ENCODE measurements around the gene PHF12.
"Not testable (repeated sequence)": the region's sequence is repeated elsewhere in the genome, so short reads cannot be mapped to it uniquely, and the experiment has no call there.

PHF12 gene

DNA sequence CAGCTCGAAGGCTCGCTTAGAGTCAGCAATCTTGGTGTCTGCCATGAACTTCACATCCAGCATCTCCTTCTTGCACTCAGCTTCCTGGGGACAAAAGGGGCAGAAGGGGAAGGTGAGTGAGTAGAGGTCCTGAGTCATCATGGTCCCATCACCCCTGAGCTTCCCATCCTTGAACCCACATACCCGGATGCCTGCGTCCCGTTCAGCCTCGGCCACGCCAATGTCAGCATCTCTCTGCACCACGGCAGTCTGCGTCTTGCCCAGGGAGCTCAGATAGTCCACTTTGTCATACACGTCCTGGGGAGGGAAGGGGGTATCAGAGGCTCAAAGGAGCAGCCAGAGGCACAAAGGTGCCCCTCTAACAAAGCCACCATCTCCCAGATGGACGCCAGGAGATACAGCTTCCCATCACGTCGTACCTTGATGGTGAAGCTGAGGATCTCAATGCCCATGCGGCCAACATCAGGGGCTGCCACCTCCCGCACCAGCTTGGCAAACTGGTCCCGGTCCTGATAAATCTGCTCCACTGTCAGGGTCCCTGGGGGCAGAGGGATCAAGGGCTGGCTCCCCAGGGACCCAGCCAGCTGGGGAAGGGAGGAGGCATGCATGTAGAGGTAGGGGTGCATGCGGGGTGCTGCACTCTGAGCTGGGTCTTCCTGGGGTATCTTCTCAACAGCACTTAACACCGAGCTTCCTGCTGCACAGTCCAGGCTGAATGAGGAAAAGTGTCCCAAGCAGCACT lies 69.0 kb downstream of the PHF12 start:
- DNase-seq (ENCODE audit: low spot score): no peak

DNA sequence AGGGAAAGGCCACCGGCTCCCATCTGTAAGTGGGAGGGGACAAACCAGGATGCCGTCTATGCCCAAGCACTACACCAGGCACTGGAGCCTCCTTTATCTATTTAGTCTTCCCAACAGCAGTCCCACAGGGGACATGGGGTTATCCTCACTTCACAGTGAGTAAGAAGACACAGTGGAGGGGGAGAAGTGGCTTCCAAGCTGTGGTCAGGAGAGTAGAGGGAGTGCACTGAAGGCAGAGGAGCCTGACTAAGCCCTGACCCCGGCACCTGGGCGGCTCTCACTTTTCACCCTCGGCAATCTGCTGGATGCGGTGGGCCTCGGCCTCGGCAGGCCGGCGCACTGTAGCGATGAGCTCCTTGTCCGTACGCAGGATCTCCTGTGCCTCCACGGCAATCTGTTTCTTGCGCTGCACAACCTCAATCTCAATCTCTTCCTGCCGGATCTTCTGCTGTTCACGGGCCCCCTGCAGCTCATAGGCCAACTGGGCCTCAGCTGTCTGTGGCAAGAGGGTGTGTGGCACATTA lies 69.7 kb downstream of the PHF12 start:
- DNase-seq (ENCODE audit: low spot score): no peak

DNA sequence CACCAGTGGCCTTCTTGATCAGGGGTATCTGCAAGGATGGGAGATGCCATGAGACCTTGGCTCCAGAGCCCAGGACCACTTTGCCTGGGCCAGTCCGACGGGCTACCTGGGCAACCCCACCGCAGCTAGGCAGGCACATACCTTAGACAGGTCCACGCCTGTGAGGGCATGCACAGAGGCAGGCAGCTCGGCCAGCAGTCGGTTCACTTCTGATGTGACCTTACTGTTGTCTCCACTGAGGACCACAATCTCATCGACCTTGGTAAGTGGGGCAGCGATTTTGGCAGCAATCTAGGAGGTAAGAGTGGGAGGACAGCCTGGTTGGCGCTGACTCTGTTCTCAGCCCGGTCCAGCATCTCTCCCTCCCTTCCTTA lies 70.8 kb downstream of the PHF12 start:
- no peak for DNase-seq (ENCODE audit: low spot score)

DNA sequence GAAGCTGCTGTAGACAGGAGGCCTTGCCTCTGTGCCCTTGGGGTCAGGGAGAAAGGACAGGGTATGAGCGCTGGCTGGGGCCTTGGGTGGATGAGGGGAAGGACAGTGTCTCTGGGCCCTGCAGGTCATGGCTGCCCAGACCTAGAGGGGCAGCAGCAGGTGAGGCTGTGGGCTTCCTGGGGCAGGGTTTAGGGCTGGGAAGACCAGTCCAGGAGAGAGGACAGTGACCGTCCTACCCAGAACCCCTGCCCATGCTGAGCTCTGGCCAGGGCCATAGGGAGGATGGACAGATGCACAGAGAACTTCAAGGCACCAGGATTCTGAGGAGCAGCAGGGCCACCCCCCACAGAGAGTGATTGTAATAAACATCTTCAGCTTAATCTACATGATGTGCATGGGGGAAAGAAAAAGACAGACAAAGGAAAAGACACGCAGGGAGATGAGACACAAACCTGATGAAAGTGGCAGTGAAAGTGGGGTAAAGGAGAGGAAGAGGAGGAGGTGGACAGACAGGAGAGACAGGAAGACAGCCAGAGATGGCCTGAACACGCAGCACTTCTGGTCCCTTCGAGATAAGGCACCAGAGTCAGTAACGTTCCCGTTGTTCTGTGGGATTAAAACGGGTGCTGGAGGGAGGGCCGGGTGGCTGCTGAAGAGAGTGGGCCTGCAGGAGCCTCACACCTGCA lies 71.3 kb downstream of the PHF12 start:
- DNase-seq (ENCODE audit: low spot score): no peak

DNA sequence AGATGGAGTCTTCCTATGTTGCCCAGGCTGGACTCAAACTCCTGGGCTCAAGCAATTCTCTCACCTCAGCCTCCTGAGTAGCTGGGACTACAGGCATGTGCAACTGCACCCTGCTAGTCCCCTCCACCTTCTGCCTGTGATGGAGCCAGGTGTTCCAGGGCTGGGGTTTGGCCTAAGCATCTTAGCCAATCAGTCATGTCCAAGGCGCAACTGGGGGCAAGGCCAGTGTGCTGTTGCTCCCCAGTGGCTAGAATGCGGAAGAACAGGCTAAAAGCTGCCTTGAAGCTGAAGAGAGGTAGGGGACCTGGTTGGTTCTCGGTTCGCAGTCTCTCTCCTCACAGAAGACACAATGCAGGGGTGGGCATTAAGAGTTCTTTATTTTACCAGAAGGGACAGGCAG lies 72.3 kb downstream of the PHF12 start:
- no peak for DNase-seq (ENCODE audit: low spot score)

DNA sequence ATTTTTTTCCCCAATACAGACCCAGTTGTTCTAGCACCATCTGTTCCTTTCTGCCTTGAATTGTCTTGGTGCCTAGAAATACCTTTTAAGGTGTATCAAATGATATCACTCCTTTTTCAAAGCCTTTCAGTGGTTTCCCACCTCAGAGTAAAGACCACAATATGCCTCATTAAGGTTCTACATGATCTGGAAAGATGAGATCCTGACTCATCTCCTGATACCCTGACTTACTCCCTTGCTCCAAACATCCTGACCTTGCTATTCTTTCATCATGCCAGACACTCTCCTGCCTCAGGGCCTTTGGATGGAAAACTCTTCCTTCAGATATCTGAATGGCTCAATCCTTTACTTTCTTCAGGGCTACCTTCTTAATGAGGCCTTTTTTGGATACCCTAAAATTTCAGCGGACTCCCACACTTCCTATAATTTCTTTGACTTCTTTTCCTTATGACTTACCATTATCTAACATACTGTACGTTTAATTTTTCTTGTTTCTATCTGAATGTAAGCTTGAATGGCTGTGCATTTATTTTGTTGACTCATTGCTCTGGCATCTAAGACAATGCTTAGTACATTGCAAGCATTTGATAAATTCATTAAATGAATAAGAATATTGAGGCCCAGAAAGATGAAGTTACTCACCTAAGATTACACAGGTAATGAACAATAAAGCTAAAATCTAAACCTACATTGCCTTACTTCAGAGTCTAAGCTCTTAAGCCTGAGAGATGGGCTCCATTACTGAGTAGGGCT lies 73.0 kb downstream of the PHF12 start:
- no peak for DNase-seq (ENCODE audit: low spot score)

DNA sequence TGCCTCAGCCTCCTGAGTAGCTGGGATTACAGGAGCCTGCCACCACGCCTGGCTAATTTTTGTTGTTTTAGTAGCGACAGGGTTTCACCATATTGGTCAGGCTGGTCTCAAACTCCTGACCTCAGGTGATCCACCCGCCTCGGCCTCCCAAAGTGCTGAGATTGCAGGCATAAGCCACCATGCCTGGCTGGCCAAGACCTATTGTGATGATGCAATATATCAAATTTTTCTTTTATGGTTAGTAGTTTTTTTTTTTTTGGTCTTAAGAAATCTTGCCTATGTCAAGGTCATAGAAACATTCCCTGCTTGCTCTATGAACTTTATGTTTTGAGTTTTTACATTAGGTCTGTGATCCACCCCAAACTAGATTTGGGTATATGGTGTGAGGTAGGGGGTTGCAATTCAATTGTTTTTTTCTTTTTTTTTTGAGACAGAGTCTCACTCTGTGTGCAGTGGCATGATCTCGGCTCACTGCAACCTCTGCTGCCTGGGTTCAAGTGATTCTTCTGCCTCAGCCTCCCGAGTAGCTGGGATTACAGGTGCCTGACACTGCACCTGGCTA lies 74.1 kb downstream of the PHF12 start:
- DNase-seq (ENCODE audit: low spot score): not testable (repeated sequence)

DNA sequence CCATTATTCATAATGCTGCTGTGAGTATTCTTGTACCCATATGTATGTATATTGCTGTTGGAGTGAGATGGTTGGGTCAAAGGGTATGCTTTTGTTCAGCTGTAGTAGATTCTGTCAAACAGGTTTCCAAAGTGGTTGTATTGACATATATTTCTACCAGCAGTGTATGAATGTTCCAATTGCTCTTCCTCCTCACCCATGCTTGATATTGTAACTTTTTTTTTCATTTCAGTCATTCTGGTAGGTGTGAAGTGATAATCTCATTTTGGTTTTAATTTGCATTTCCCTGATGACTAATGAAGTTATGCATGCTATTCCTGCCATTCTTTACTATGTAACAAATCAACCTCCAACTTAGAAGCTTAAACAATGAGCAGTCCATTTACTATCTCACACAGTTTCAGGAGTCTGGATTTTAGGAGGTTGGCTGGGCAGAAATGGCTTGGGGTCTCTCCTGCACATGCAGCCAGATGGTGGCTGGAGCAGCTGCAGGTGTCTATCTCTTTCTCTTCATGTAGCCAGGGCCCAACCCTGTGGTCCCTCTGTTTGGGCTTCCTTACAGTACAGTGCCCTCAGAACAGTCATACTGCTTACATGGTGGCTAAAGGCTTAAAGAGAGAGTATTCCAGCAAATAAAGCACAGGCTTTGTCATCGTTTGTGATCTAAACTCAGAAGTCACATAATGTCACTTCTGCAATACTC lies 75.3 kb downstream of the PHF12 start:
- no peak for DNase-seq (ENCODE audit: low spot score)

DNA sequence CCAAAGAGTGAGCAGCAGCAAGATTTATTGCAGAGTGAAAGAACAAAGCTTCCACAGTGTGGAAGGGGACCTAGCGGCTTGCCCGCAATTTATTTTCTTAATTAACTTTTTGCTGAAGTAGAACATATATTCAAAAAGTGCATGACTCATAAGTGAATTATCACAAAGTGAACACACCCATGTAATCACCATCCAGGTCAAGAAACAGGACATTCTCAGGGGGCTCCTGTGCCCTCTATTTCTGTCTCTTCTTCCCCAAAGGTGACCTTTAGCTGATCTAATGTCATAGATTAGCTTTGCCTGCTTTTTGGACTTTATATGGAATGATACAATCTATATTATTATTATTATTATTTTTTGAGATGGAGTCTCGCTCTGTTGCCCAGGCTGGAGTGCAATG lies 76.6 kb downstream of the PHF12 start:
- DNase-seq (ENCODE audit: low spot score): no peak

DNA sequence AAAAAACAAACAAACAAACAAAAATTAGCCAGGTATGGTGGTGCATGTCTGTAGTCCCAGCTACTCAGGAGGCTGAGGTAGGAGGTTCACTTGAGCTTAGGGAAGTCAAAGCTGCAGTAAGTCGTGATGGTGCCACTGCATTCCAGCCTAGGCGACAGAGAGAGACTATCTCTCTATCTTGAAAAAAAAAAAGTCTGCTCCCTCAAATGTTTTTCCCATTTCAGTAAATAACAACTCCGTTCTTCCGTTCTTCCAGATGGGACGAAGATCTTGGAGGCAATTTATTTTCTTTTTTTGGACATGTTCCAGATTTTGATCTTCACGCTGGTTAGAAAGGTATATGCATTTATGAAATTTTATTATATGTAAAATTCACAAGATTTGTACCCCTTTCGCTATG lies 77.5 kb downstream of the PHF12 start:
- no peak for DNase-seq (ENCODE audit: low spot score)

DNA sequence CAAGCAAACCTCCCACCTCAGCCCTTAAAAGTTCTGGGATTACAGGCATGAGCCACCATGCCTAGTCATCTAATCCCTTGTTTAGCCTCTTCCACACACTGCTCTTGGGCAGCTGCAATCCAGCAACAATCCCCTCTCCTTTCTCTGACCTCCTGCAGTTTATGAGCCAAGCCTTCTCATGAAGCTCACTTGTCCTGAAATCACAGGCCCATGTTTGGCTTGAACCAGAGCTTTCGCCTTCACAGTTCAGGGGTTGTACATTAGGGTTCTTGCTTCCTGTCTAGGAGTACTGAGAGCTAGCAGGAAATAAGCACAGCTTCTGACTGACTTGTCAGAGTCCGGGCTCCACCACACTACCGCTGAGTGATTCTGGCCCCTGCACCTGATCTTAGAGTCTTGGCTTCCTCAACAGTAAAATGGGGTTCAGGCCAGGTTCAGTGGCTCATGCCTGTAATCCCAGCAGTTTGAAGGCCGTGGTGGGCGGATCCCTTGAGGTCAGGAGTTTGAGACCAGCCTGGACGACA lies 80.2 kb downstream of the PHF12 start:
- no peak for DNase-seq (ENCODE audit: low spot score)

DNA sequence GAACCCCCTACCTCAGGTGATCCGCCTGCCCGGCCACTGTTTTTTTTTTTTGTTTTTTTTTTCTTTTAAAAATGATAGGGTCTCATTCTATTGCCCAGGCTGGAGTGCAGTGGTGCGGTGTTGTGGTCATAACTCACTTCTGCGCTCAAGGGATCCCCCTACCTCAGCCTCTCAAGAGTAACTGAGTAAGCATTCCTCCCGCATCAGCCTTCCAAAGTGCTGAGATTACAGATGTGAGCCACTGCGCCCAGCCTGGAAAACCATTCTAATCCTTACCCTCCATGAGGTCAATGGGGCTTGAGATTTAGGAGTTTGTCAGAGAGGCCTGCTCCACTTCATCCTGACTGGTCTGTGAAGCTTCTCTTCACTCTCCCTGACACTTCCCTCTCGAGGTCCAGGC lies 84.0 kb downstream of the PHF12 start:
- no peak for DNase-seq (ENCODE audit: low spot score)

DNA sequence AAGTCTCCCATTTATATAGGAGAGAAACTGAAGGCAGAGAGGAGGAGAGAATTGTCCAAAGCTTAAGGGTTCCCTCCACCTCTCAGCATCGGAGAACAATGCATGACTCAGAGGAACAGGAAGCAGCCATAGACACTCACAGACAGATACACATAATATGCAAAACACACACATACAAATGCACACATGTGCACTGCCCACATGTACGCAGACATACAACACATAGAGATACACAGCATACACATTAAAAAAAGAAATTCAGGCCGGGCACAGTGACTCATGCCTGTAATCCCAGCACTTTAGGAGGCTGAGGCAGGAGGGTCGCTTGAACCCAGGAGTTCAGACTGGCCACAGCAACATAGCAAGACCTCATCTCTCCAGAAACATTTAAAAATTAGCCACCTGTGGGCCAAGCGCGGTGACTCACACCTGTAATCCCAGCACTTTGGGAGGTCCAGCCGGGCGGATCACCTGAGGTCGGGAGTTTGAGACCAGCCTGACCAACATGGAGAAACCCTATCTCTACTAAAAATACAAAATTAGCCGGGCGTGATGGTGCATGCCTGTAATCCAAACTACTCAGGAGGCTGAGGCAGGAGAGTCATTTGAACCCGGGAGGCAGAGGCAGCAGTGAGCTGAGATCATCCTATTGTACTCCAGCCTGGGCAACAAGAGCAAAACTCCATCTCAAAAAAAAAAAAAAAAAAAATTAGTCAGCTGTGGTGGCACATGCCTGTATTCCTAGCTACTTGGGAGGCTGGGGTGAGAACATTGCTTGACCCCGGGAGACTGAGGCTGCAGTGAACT lies 85.2 kb downstream of the PHF12 start:
- DNase-seq (ENCODE audit: low spot score): no peak

DNA sequence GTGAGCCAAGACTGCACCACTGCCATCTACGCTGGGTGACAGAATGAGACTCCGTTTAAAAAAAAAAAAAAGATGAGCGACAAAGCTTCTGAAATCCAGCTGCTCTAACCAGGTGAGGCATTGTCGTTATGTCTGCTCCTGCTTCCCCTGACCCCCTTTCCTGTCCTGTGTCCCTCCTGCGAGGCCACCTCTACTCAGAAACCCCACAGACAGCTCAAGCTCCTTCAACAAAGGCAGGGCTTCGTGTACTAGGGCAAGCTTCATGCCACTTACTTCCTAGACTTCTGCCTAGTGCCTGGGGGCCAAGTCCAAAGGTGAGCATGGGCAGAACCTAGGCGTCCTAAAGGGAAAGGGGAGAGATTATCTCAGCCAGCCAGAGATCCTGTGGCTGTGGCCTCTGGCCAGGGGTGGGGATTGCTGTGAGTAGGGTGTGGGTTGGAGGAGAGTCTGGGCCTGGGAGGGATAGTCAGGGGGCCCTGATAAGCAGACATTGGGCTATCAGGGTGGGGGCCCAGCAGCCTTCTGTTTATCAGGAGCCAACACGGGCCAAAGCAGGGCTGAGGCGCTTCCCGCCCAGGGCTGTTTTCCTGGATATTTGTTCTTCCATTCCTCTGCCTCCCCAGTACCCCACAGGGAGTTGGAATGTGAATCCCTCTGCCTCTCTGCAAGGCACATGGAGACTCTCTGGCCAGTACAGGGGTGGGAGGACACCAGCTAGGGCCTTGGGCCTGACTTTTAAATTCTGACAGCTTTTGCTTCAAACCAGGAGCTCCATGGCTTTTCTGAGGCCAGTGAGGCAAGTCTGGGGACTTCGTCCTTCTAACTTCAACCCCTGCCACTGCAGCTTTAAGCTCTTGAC lies 86.1 kb downstream of the PHF12 start:
- no peak for DNase-seq (ENCODE audit: low spot score)

DNA sequence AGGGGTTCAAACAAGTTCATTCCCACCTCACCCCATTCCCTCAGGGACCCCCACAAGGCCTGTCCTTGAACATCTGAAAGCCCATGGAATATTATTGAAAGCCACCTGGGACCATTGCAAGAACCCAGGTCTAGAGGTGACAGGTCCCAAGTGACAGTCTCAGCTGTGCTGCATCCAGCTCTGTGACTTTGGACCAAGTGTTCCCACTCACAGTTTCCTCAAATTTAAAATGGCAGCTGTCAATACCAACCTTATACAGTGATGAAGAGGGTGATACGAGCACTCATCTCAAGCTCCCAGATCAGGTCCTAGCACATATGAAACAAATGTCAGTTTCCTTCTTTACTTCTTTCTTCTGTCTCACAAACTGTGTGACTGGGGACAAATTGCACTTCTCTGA lies 87.4 kb downstream of the PHF12 start:
- no peak for DNase-seq (ENCODE audit: low spot score)

DNA sequence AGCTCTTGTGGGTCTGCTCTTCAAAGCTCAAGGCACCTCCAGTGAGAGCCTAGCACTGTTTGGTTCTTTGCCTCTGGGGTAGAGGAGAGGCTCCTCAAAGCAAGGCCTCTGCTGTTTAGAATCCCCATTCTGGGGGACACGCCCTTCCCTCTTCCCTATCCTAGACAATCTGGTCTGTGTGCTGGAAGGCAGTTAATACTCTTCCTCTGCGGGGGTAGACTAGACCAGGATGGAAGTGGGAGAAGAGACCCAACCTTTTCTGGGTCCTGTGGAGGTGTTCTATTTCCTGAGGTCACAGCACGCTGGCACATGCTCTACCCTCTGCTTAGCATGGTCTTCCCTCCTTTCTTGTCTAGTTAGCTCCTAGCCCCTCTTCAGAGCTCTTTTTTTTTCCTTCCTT lies 88.8 kb downstream of the PHF12 start:
- no peak for DNase-seq (ENCODE audit: low spot score)

DNA sequence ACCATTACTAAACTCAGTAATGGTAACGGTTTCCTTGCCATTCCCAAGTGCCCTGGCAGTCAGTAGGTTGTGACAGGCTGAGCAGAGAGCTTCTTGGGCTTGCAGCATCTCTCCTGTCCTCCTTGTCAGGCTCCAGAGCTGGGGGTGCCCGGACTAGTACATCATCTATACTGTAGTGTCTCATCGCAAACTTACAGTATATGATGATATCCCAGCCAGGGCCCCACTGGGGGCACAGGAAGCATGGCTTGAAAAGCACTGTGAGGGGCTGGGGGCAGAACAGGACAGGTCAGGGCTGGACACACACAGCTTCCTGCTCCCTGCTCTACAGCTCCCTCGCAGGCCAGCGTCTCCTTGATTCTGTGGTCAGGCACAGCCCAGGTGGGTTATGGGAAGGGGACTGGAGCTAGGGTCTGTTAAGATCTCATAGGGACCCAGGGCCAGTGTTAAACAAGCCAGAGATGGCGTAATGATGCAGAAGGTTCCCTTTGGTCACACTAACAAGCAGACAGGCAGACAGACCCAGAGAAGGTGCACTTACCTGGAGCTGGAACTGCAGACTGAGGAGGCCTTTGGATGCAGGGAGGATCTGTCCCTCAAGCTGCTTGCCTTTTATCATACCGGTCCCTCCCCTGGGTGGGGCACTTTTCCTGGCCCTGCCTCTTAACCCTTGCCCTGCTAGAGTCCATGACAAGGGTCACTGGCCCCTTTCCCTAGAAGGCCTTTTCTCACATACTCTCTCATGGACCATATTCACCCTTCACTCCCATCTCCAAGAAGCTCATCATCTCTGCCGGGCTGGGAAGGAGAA lies 89.7 kb downstream of the PHF12 start:
- DNase-seq (ENCODE audit: low spot score): no peak

DNA sequence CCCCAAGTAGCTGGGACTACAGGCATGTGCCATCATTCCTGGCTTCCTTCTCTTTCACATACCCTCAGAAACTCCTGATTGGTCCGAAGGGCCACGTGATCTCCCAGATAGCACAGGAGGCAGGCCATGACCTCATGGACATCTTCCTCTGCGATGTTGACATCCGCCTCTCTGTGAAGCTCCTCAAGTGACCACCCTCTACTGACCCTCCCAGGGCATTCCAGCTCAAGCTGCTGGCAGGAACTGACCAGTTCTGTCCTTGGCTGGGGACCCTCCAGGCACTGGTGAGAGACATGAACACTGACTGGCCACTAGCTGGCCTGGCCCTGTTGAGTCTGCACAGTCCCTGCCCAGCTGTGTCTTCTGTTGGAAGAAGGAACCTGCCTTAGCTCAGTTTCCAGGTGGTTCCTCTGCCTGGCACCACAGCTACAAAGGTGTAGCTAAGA lies 90.9 kb downstream of the PHF12 start:
- DNase-seq (ENCODE audit: low spot score): no peak

DNA sequence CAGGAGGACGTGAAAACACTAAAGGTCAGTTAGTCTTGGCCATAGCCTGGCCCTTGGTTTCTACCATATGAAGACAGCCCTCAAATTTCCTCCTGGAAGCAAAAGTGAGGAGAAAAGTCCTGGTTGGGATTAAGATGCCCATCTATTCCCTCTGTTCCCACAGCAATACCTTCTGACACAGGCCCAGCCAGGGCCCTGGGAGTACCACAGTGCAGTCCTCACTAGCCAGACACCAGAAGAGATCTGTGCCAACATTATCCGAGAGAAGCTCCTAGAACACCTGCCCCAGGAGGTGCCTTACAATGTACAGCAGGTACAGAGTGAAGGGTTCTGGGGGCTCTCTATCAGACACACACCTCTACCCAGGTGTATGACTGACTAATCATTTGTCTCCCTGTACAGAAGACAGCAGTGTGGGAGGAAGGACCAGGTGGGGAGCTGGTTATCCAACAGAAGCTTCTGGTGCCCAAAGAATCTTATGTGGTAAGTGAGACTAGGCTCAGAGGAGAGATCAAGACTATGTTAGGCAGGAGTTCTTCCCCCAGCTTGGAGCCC lies 92.4 kb downstream of the PHF12 start:
- no peak for DNase-seq (ENCODE audit: low spot score)

Data from pons (tissue), 1 donor.